PC-3 (cell line): ENCODE measurements around the gene C19orf47. TPM values are rescaled to one million over a fixed set of nuclear protein-coding genes. Genes with fewer than 3 reads are reported as not detected.
"Not testable (repeated sequence)": the region's sequence is repeated elsewhere in the genome, so short reads cannot be mapped to it uniquely, and the experiment has no call there.

Experiments
- ATAC-seq: fragments of 200-7000 bp; cut with Tn5 transposase; 2 replicates; pipeline ENCODE4 v1.9.1; 2020; ENCODE audit warnings: mild to moderate bottlenecking, moderate library complexity
- BruUV-seq: library from RNA; stranded (reverse); fragments of 400-500 nt; replicated peaks from 2 replicates; lab custom pipeline; 2021; lab: Mats Ljungman, UMichigan
- CTCF ChIA-PET: fragments of 300-600 bp; sonication (Branson Sonifier 250); formaldehyde crosslinking; loops from one replicate; lab custom pipeline; 2022; ENCODE audit warnings: antibody characterized with exemption; lab: Charles Lee
- POLR2A ChIA-PET: fragments of 300-600 bp; sonication (Branson Sonifier 250); formaldehyde crosslinking; loops from one replicate; lab custom pipeline; 2022; ENCODE audit warnings: antibody characterized with exemption; ENCODE audit not compliant: unreplicated experiment; lab: Charles Lee
- DNase-seq: peaks from one replicate; pipeline ENCODE4 v3.0.0-alpha.2; 2015
- H2AFZ ChIP-seq: fragments of 300-600 bp; sonication (generic); 2 replicates; pipeline ENCODE4 v1.6.0; 2016; ENCODE audit warnings: antibody characterized with exemption, low read length
- H3F3A ChIP-seq: fragments of 300-600 bp; sonication (generic); one replicate; pipeline ENCODE4 v1.6.0; 2017; ENCODE audit warnings: antibody characterized with exemption, low read length, control low read depth, mild to moderate bottlenecking; ENCODE audit not compliant: unreplicated experiment
- H3K27ac ChIP-seq: fragments of 300-600 bp; sonication (generic); 2 replicates; pipeline ENCODE4 v1.5.1; 2016; ENCODE audit warnings: mild to moderate bottlenecking, low read length
- H3K27me3 ChIP-seq: fragments of 300-600 bp; sonication (generic); 2 replicates; pipeline ENCODE4 v1.6.1; 2016; ENCODE audit warnings: low read length, mixed read lengths
- H3K36me3 ChIP-seq: fragments of 300-600 bp; sonication (generic); 2 replicates; pipeline ENCODE4 v1.6.1; 2016; ENCODE audit warnings: low read depth, mixed run types, low read length, mixed read lengths
- H3K4me1 ChIP-seq: fragments of 300-600 bp; sonication (generic); 2 replicates; pipeline ENCODE4 v1.5.1; 2016; ENCODE audit warnings: low read length; ENCODE audit not compliant: insufficient read depth
- H3K4me2 ChIP-seq: fragments of 300-600 bp; sonication (generic); 2 replicates; pipeline ENCODE4 v1.6.0; 2016; ENCODE audit warnings: low read length
- H3K4me3 ChIP-seq: fragments of 300-600 bp; sonication (generic); 2 replicates; pipeline ENCODE4 v1.5.1; 2016; ENCODE audit warnings: mild to moderate bottlenecking, low read length, mixed read lengths
- H3K79me2 ChIP-seq: fragments of 300-600 bp; sonication (generic); 2 replicates; pipeline ENCODE4 v1.6.1; 2017; ENCODE audit warnings: low read length, mixed read lengths
- H3K9ac ChIP-seq: fragments of 300-600 bp; sonication (generic); 2 replicates; pipeline ENCODE4 v1.6.0; 2016; ENCODE audit warnings: mild to moderate bottlenecking, low read length
- H3K9me2 ChIP-seq: fragments of 300-600 bp; sonication (generic); replicated peaks from 2 replicates; pipeline ENCODE4 v1.6.1; 2016; ENCODE audit warnings: mixed run types, low read length, mixed read lengths
- H3K9me3 ChIP-seq: fragments of 300-600 bp; sonication (generic); 2 replicates; pipeline ENCODE4 v1.6.1; 2016; ENCODE audit warnings: low read length, mixed read lengths
- H4K20me1 ChIP-seq: fragments of 300-600 bp; sonication (generic); 2 replicates; pipeline ENCODE4 v1.6.1; 2016; ENCODE audit warnings: low read length, mixed read lengths
- EZH2 ChIP-seq: fragments of 300-600 bp; sonication (generic); IDR thresholded peaks from one replicate; pipeline ENCODE4 v1.6.1; 2017; ENCODE audit warnings: antibody characterized with exemption, mild to moderate bottlenecking, low read length; ENCODE audit not compliant: unreplicated experiment
- EZH2phosphoT487 ChIP-seq: fragments of 300-600 bp; sonication (generic); IDR thresholded peaks from 2 replicates; pipeline ENCODE4 v1.6.1; 2018; ENCODE audit warnings: mild to moderate bottlenecking, antibody characterized with exemption, low read length, borderline replicate concordance
- intact Hi-C: fragments of 100-400 bp; cut with micrococcal nuclease; formaldehyde crosslinking; loops from 2 replicates; pipeline ENCODE4 v1.9.0; 2023
- total RNA-seq: library from RNA; depleted of rRNA; stranded (reverse); fragments of >200 nt; gene quantifications from 2 replicates; pipeline ENCODE4 v1.2.3, GENCODE V29; 2014
- TF ChIP-seq, protein P1 (sequence below): fragments of 300-600 bp; sonication (generic); conservative IDR thresholded peaks from 2 replicates; pipeline ENCODE4 v1.5.1; 2017; ENCODE audit warnings: antibody characterized with exemption, low read depth, mild to moderate bottlenecking, low read length

Gene C19orf47
- total RNA-seq, 1 experiment from 2014 or later = 13.9 TPM

- CTCF ChIA-PET = no interaction called here
- Histone ChIP-seq H2AFZ (no peak overlapping the region), H4K20me1 (no peaks in the 10 kb centered on the region), H3K4me1 (no peaks in the 10 kb centered on the region), H3K27ac (no peak overlapping the region), H3K4me3 (no peak overlapping the region), H3K9me3 (no peaks in the 10 kb centered on the region), H3K9me2 (no peaks in the 10 kb centered on the region), H3K36me3 (peaks cover 3% of the 10 kb centered on the region; the same call in 1 of the 2 replicates), H3K79me2 (no peaks in the 10 kb centered on the region), H3K9ac (no peak overlapping the region), H3K27me3 (no peaks in the 10 kb centered on the region), H3K4me2 (no peak overlapping the region), H3F3A (no peaks in the 10 kb centered on the region)
- TF ChIP-seq EZH2 (no peak), EZH2phosphoT487 (no peak)
- TF ChIP-seq, protein P1, sequence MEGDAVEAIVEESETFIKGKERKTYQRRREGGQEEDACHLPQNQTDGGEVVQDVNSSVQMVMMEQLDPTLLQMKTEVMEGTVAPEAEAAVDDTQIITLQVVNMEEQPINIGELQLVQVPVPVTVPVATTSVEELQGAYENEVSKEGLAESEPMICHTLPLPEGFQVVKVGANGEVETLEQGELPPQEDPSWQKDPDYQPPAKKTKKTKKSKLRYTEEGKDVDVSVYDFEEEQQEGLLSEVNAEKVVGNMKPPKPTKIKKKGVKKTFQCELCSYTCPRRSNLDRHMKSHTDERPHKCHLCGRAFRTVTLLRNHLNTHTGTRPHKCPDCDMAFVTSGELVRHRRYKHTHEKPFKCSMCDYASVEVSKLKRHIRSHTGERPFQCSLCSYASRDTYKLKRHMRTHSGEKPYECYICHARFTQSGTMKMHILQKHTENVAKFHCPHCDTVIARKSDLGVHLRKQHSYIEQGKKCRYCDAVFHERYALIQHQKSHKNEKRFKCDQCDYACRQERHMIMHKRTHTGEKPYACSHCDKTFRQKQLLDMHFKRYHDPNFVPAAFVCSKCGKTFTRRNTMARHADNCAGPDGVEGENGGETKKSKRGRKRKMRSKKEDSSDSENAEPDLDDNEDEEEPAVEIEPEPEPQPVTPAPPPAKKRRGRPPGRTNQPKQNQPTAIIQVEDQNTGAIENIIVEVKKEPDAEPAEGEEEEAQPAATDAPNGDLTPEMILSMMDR = no peak
- ATAC-seq (no peak), DNase-seq (no peak)
- POLR2A ChIA-PET = no interaction called here
- intact Hi-C loops = no loop called here
- no TSS peak for BruUV-seq
Observed at GRCh38 chr19:40336601-40336900, 11.6 kb downstream of the C19orf47 start.

GRCh38 chr19:40335855-40336600, 12.2 kb downstream of the C19orf47 start:
- H3K27me3 ChIP-seq = no peaks in the 10 kb centered on the region
- BruUV-seq = no TSS peak
- TF ChIP-seq, protein P1 = no peak
- no peak for TF ChIP-seq EZH2phosphoT487
- TF ChIP-seq EZH2 = no peak
- no peak overlapping the region for H3K9ac ChIP-seq
- no peaks in the 10 kb centered on the region for H3K79me2 ChIP-seq
- no peaks in the 10 kb centered on the region for H4K20me1 ChIP-seq
- no peaks in the 10 kb centered on the region for H3K9me3 ChIP-seq
- no peaks in the 10 kb centered on the region for H3K9me2 ChIP-seq
- DNase-seq (no peak), ATAC-seq (no peak)
- H3K36me3 ChIP-seq = peaks cover 3% of the 10 kb centered on the region; the same call in 1 of the 2 replicates
- no peak overlapping the region for H2AFZ ChIP-seq
- no peaks in the 10 kb centered on the region for H3F3A ChIP-seq
- CTCF ChIA-PET = no interaction called here
- H3K4me3 ChIP-seq = no peak overlapping the region
- H3K4me2 ChIP-seq = no peak overlapping the region
- H3K27ac ChIP-seq = no peak overlapping the region
- no peaks in the 10 kb centered on the region for H3K4me1 ChIP-seq
- POLR2A ChIA-PET = no interaction called here
- intact Hi-C loops = no loop called here

GRCh38 chr19:40335101-40335500, 13.1 kb downstream of the C19orf47 start:
- Histone ChIP-seq H3K4me1 (no peaks in the 10 kb centered on the region), H3K9me3 (no peaks in the 10 kb centered on the region), H3K9ac (no peak overlapping the region), H3F3A (no peaks in the 10 kb centered on the region), H3K9me2 (no peaks in the 10 kb centered on the region), H4K20me1 (no peaks in the 10 kb centered on the region), H3K27ac (no peak overlapping the region), H3K4me3 (no peak overlapping the region), H3K27me3 (no peaks in the 10 kb centered on the region), H3K4me2 (no peak overlapping the region), H2AFZ (no peak overlapping the region), H3K36me3 (peaks cover 3% of the 10 kb centered on the region; the same call in 1 of the 2 replicates), H3K79me2 (no peaks in the 10 kb centered on the region)
- ATAC-seq = no peak
- DNase-seq = no peak
- CTCF ChIA-PET = interaction anchor here (0.5 kb wide), 1 partner anchor 85 kb away, joined by 6 read pairs; no protein-coding TSS in a partner anchor
- POLR2A ChIA-PET = no interaction called here
- no TSS peak for BruUV-seq
- TF ChIP-seq EZH2phosphoT487 = no peak
- TF ChIP-seq, protein P1 = no peak
- no peak for TF ChIP-seq EZH2
- intact Hi-C loops = no loop called here

- intact Hi-C loops, DNase-seq, H3K9me3 ChIP-seq, H3K9ac ChIP-seq, H3K4me2 ChIP-seq, H3K4me3 ChIP-seq, CTCF ChIA-PET, H3K27ac ChIP-seq, H3K9me2 ChIP-seq, BruUV-seq, H3K4me1 ChIP-seq, ATAC-seq, H3F3A ChIP-seq, H3K36me3 ChIP-seq, POLR2A ChIA-PET, H4K20me1 ChIP-seq, H3K27me3 ChIP-seq, H2AFZ ChIP-seq, H3K79me2 ChIP-seq: not testable (repeated sequence)
Observed at GRCh38 chr19:40333083-40333482, 15.1 kb downstream of the C19orf47 start.
